ENCODE measurements around the gene SFXN3.
A peak's percentile ranks its signal among the peaks of the same experiment; 100 is the strongest.

The SFXN3 gene

DNA sequence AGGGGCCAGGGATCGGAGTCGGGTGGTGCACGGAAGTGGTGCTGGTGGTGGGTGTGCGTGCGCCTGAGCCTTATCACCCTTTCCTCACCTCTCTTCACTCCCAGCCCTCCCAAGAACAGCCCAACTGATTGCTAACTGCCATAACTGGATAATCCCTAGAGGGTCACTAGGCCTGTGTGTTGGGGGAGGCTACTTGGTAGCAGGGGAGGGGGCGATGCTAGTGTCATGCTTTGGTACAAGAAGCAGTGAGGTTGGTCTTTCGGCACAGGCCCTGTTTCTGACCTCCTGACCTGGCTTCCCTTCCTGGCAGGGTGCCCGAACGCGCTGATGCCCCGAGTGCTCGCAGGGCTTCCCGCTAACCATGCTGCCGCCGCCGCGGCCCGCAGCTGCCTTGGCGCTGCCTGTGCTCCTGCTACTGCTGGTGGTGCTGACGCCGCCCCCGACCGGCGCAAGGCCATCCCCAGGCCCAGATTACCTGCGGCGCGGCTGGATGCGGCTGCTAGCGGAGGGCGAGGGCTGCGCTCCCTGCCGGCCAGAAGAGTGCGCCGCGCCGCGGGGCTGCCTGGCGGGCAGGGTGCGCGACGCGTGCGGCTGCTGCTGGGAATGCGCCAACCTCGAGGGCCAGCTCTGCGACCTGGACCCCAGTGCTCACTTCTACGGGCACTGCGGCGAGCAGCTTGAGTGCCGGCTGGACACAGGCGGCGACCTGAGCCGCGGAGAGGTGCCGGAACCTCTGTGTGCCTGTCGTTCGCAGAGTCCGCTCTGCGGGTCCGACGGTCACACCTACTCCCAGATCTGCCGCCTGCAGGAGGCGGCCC is 31.4 kb downstream of the SFXN3 start:
- H3K4me3 ChIP-seq (ENCODE audit: low read depth, low read length): peak overlapping the region; percentile 93
- DNase-seq (ENCODE audit: low read depth): no peak
- in situ Hi-C loops (cut with HindIII; ENCODE audit: low sequenced_read_pairs): no loop called here
- TF ChIP-seq, protein P1, sequence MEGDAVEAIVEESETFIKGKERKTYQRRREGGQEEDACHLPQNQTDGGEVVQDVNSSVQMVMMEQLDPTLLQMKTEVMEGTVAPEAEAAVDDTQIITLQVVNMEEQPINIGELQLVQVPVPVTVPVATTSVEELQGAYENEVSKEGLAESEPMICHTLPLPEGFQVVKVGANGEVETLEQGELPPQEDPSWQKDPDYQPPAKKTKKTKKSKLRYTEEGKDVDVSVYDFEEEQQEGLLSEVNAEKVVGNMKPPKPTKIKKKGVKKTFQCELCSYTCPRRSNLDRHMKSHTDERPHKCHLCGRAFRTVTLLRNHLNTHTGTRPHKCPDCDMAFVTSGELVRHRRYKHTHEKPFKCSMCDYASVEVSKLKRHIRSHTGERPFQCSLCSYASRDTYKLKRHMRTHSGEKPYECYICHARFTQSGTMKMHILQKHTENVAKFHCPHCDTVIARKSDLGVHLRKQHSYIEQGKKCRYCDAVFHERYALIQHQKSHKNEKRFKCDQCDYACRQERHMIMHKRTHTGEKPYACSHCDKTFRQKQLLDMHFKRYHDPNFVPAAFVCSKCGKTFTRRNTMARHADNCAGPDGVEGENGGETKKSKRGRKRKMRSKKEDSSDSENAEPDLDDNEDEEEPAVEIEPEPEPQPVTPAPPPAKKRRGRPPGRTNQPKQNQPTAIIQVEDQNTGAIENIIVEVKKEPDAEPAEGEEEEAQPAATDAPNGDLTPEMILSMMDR (IDR thresholded peaks at IDR 0.05; ENCODE audit: low read depth, low read length, missing control alignments): peak; percentile 55

DNA sequence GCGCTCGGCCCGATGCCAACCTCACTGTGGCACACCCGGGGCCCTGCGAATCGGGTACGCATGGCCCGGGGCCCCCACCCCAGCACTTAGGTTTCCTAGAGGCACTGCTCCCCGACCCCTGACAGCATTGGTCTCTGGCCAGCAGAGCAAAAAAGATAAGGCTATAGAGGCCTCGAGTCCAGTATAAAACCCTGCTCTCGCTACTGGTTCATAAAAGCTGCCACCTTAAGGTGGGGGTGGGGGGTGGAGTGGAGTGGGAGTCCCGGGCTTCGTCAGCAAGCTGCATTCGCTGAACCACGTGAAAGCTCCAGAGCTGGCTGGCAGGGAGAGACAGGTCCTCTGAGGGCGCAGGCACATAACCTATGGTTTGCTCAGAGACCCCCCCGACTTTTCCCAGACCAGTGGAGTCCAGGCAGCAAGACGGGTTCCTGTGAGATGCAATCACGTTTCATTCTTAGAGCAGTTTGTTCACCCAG is 32.1 kb downstream of the SFXN3 start:
- H3K4me3 ChIP-seq (ENCODE audit: low read depth, low read length): peak overlapping the region; percentile 93
- in situ Hi-C loops (cut with HindIII; ENCODE audit: low sequenced_read_pairs): no loop called here
- TF ChIP-seq, protein P1 (IDR thresholded peaks at IDR 0.05; ENCODE audit: low read depth, low read length, missing control alignments): no peak
- no peak for DNase-seq (ENCODE audit: low read depth)

DNA sequence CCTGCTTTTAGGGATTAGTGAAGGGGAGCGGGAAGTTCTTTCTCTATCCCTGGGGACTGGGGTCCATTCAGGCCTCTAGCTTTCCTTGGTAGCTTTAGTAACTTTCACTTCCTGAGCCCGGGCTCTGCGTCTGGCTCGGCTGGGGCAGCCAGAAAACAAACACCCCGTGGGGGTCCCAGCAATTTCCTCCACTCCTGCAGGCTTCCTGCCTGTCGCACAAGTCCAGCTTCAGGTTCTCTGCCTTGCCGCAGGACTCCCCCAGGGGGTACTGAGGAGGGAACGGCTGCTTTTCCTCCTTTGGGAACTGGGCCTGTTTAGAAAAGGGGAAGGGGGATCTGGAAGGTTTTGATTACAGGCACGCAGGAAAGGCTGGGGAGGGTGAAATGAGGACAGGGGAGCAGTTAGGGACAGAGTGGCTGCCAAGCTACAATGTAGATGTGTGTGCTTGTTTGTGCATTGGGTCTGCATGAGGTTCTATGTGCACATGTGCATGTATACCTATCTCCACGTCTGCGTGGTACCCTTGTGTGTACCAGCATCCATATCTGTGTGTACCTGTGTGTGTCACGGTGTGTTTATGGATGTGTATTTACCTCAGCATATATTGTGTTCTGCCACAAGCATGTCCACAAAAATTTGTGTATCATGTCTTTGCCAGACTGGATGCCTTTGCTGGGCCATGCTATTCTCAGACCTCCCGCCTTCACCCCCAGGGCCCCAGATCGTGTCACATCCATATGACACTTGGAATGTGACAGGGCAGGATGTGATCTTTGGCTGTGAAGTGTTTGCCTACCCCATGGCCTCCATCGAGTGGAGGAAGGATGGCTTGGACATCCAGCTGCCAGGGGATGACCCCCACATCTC is 32.7 kb downstream of the SFXN3 start:
- no peak for DNase-seq (ENCODE audit: low read depth)
- TF ChIP-seq, protein P1 (IDR thresholded peaks at IDR 0.05; ENCODE audit: low read depth, low read length, missing control alignments): no peak
- in situ Hi-C loops (cut with HindIII; ENCODE audit: low sequenced_read_pairs): no loop called here
- H3K4me3 ChIP-seq (ENCODE audit: low read depth, low read length): no peak overlapping the region

DNA sequence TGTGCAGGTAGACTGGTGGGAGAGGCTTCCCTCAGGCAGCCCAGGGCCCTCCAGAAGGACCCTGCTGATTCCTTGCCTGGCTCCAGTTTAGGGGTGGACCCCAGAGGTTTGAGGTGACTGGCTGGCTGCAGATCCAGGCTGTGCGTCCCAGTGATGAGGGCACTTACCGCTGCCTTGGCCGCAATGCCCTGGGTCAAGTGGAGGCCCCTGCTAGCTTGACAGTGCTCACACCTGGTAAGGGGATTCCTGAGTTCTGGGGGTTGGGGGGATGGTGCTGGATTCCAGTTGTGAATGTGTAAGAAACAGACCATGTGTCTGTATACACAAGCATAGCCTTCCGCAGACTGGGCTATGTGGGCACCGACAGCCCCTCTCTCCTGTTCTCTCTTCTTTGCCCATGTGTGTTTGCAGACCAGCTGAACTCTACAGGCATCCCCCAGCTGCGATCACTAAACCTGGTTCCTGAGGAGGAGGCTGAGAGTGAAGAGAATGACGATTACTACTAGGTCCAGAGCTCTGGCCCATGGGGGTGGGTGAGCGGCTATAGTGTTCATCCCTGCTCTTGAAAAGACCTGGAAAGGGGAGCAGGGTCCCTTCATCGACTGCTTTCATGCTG is 33.5 kb downstream of the SFXN3 start:
- in situ Hi-C loops (cut with HindIII; ENCODE audit: low sequenced_read_pairs): no loop called here
- TF ChIP-seq, protein P1 (IDR thresholded peaks at IDR 0.05; ENCODE audit: low read depth, low read length, missing control alignments): no peak
- no peak overlapping the region for H3K4me3 ChIP-seq (ENCODE audit: low read depth, low read length)
- DNase-seq (ENCODE audit: low read depth): no peak

DNA sequence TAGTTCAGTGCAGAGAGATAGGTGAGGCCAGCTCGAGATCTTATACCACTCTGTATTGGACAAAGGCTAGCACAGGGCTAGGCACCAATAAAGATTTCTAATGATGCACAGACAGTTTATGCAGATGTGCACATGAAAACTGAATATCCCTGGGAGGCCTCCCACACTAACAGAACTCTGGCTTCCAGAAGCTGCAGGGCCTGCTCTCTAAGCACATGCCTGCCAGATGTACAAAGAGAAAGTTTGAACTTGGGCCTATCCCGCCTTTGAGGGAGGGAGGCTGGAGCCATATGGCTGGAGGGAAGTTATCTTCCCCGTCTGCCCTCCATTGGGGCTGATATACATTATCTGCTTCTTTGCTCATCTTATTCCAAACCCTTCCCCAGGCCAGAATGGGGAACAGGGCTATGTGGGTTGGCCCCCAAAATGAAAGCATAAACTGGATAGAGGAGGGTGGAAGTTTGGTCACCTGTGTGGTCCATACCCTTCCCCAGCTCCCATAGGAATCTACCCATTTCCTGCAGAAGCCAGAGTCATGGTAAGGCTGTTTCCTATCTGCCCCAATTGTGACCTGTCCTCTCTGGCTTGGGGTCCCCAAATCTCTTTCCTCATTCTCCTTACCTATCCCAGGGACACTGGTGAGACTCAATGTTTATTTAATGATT is 34.6 kb downstream of the SFXN3 start:
- TF ChIP-seq, protein P1 (IDR thresholded peaks at IDR 0.05; ENCODE audit: low read depth, low read length, missing control alignments): no peak
- in situ Hi-C loops (cut with HindIII; ENCODE audit: low sequenced_read_pairs): no loop called here
- H3K4me3 ChIP-seq (ENCODE audit: low read depth, low read length): no peak overlapping the region
- DNase-seq (ENCODE audit: low read depth): no peak

Measured in astrocyte of the cerebellum (primary cell).